GM19193 (cell line): ENCODE measurements around the gene HVCN1.

Experiments used
- POLR2A ChIP-seq: IDR thresholded peaks from 4 replicates; pipeline ENCODE4 v1.6.1; 2011; ENCODE audit not compliant: insufficient read depth, insufficient read length; ENCODE audit errors: extremely low read depth

Gene HVCN1

DNA sequence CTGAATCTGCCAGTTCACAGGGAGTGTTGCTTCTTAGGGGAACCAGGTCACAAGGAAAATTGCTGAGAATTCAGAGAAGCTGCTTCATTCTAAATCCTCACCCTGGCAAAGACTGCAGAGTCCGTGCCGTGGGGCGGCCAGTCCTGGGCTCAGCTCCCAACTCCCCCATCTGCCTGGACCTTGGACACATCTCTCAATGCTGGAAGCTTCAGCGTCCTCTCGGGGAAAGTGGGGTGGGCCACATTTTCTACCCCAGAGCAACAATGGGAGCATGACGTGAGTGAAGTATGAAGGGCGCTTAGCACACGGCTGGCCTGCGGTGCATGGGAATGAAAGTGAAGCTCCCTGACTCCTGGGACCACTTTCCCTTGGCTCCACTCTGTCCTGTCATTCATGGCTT is 31.2 kb downstream of the HVCN1 start:
- TF ChIP-seq POLR2A: peak; percentile 17

DNA sequence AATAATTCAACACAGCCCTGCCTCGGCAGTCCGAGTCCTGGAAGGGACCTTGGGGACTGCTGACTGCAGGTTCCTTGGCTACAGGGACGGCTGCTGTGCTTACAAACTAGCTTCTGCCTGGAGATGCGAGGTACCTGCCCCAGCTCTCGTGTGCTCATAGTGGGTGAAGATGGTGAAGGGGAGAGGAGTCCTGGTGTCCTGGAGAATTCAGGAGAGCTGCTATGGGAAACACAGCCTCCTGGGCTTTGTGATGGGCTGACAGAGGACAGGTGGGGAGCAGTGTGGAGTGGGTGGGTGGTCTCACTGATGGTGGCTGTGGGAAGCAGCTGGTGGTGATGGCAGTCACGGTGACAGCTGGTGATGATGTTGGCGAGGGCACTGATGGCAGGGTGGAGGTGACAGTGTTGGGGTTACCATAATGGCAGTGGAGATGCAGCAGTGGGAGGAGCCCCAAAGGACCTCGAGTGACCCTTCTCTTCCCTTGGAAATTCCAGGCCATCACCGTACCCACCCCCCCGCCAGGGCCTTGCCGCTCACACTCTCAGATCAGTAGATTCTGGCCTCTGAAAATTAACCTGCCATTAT is 32.8 kb downstream of the HVCN1 start:
- no peak for TF ChIP-seq POLR2A

DNA sequence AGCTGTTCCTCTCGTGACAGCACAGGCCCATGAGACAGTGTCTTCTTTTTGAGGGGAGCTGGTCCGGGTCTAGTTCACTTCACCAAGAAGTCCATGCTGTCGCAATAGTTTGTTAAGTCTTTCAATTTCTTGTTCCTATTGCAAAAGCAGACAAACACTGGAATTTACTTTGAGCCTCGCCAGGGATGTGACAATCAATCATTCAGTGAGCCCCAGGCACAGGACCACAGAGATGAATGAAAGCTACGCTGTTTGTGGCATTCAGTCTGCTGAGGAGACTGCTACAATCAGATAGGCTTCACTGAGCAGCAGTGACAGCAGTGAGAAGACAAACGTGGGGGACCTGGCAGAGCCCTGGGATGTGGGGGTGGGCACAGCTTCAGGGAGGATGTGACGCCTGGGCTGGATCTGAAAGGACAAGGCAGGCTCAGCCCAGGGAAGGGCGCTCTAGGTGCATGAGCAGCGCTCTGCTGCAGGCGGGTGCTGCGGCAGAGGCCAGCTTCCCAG is 39.5 kb downstream of the HVCN1 start:
- no peak for TF ChIP-seq POLR2A

DNA sequence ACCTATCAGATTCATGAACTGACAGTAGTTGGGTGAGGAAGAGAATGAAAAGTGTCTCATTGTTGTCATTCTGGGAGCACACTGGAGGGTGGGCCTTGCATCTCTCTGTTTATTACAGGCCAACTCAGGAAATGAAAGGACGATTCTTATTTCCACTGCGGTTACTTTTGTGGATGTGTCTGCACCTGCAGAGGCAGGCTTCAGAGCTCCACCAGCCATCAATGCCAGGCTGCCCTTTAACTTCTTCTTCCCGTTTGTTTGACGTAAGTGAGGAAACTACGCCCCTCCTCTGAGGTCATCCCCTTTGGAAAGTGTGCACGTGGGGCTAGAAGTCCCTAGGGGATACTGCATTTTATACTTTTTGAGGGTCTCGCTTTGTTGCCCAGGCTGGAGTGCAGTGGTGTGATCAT is 41.3 kb downstream of the HVCN1 start:
- no peak for TF ChIP-seq POLR2A

DNA sequence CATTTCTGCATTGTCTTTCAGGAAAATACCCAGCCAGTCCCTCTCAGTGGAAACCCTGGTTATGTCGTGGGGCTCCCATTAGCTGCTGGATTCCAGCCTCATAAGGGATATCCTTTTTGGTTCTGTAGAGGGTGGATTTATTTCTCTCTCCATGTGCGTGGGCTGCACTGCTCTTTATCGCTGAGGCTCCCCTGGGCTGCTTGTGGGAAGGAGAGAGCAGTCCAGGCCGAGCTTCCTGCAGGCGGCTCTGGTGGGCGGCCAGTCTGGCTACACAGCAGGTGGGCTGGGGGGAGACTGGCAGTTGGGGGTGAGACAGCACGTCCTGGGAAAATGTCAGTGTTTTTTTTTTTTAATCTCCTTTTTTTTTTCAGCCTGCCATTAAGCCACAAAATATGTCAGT is 47.4 kb downstream of the HVCN1 start:
- TF ChIP-seq POLR2A: no peak

DNA sequence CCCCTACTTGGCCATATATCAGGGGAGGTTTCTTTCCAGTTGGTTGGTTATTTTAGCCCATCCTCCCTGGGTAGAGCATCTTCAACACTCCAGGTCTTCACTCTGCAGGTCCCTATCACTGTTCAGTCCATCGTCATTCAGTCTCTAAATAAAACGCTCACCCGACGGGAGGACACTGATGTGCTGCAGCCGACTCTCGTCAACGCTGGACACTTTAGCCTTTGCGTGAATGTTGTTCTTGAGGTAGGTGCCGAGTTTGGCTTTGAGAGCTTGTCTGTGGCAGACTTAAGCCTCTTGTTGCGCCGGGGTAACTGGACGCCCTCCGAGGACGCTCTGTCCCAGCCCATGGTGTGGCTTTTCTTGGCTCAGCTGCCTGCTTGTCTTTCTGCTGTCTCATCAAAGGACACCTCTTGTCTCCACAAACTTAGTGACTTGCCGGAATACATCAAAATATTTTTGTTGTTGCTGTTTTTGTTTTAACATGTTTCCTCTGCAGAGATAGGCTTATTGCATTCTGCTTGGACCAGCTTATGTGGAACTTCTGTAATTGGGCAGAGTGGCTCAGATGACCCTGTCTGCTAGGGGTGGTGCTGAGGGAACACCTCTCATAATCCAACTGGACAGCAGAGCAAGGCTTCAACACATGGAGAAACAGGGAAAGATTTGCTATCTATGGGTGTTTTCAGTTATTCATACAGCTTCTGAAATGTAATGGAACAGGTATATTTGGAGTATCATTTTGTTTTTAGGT is 48.5 kb downstream of the HVCN1 start:
- TF ChIP-seq POLR2A: no peak

DNA sequence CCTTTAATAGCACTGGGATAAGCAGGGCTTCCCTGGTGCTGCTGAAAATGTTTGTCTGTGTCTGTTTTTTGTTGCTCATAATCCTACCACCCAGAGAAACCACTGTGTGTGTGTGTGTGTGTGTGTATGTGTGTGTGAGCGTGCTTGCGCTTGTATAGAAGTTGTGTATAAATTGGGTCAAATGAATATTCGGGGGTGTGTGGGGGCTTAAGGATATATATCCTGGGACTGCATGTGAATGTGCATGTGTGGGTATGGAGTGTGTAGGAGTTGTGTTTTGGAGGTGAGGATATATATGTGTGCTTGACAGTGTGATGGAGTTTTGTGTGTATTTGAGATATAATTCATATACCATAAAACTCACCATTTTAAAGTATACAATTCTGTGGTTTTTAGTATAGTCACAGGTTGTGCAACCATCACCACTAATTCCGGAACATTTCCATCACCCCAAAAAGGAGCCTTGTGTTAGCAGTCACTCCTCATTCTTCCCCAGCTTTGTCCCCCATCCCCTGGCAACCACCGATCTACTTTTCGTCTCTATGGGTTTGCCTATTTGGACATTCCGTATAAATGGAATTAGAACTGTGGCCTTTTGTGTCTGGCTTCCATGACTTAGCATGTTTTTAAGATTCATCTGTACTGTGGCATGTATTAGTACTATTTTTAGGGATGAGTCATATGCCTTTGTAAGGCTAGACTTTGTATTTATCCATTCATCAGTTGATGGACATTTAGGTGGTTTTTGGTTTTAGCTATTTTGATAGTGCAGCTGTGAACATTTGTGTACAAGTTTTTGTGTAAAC is 49.4 kb downstream of the HVCN1 start:
- no peak for TF ChIP-seq POLR2A

DNA sequence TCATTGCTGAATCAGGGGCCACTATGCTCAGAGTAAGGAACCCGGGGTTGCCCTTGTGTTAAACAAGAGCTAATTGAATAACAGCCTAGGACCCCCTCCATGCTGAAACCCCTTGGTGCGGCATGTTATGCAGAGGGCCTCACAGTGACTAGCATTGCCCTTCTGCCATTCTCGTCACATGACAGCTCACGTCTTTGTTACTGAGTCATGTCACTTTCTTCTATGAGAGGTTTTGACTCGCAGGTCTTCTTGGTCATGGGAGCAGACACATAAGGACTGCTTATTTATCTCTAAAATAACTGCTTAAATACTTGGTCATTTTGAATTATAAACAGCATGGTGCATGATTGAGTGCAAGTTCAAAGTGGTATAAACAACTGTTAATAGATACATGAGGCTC is 50.1 kb downstream of the HVCN1 start:
- TF ChIP-seq POLR2A: no peak

DNA sequence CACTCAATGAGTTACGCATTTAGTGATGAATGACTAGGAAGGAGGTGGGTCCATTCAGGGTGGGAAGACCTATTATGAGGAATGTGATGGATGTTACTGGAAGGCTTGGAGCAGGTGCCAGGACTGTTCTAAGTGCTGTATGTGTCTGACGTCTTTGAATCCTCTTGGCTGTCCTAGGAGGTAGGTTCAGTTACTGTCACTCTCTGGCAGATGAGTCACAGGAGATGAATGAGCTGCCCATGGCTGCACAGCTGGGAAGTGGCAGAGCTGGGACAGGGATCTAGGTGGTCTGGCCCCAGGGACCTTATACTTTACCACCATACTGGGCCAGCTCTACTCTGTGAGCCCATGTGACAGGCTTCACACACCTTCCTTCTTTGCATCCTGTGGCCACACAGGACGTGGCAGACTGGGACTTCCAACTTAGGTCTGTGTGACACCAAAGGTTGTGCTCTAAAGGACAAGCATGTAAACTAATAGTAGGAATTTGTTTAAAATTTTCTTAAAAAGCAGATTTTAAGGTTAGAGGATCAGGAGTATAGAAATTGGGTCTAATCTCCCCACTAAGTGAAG is 51.0 kb downstream of the HVCN1 start:
- no peak for TF ChIP-seq POLR2A

DNA sequence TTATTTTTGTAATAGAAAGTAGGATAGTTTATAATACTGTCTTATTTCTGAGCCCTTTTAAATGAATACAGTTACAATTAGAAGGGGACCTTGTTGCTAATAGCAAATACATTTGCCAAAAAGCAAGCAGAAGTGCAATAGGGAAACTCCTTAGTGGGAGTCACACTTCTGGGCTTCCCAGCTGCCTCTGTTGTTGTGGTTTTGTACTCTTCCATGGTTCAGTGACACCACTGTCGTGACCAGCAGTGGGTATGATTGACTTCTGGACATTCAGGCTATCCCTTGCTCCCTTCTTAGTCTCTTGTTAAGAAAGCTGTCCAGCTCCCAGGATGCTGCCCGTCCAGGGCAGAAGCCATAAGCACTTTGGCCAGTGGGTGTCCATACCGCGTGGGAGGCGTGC is 52.4 kb downstream of the HVCN1 start:
- no peak for TF ChIP-seq POLR2A

DNA sequence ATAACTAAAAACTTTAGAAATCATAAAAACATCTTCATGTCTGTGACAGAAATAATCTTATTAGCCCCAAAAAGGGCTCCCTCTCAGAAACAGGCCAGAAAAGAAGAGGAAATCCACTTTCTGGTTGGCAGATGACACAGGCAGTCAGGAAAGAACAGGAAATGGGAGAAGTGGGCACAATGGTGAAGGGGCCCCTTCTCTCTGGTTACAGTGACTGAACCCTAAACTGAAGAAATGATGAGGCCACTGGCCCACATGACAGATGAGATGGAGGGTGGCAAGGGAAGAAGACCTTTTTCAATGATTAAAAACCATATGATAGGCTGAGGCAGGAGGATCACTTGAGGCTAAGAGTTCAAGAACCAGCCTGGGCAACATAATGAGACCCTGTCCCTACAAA is 53.9 kb downstream of the HVCN1 start:
- no peak for TF ChIP-seq POLR2A

DNA sequence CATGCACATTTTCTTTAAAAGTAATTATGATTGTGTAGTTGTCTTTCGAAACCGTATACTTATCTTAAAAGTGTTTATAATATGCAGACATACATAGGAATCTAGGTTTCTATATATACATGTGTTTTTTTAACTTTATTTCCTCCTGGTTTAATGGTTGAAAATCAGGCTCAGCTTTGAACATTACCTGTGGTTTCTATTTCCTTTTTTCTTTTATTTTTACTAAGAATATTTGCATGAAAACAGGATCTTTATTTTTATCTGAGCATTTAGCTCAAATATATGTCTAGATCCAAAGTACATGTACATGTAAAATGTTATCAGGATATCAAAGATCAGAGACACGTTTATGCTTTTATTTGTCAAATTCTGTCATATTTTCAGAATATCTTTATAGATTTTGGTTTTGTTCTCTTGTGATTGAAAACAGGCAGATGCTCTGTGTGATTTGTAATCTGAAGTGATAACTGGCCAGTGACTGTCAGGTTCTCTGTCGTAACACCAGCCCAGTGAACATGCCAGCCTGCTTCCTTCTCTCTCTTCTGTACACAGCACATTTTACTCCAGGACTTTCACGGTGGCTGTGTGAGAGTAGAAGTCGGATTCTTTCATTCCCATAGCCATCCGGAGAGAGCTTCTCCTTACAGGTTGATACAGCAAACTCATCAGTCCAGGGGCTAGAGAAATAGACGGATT is 61.3 kb downstream of the HVCN1 start:
- TF ChIP-seq POLR2A: no peak

DNA sequence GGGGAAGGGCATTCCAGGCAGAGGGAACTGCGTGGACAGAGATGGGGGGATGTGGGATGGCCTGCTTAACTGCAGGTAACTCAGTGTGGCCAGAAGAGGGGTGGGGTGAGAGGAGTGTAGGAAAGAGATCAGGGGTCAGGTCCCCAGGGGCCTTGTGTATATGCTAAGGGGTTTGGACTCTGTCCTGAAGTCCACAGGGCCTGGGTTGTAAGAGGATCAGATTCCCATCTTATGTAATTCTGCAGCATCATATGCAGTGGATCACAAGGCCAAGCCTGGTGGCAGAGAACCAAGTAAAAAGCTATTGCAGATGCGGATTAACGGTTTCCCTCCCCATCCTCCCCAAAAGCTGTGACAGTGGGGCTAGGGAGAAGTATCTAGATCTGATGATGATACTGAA is 66.3 kb downstream of the HVCN1 start:
- no peak for TF ChIP-seq POLR2A

DNA sequence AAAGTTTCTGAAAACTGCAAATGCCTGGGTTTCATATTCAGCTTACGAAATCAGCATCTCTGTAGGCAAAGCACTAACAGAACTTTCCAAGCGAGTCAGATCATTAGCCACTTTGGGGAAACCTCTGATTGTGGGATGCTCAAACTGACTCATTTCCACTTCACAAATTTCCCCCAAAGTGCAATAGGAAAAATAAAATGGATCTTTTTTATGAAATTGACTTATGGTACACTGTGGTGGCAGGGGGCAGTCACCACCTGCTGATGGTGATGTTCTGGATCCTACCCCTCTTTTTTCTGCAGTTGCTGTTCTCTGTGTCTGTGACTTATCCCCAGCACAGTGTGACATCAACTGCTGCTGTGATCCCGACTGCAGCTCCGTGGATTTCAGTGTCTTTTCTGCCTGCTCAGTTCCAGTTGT is 69.4 kb downstream of the HVCN1 start:
- no peak for TF ChIP-seq POLR2A
